SIG-M5 treated with dmso at 0.1 percent for 504 hours (cell line): Measurements from ENCODE around the gene MAFG.

Experiments
- DNase-seq: peaks from one replicate; lab custom pipeline; 2025; ENCODE audit not compliant: unreplicated experiment; lab: John Stamatoyannopoulos, UW

MAFG gene

GRCh38 chr17:81939881-81940385 is 12.4 kb upstream of the MAFG start:
- no peak for DNase-seq

GRCh38 chr17:81939218-81939617 is 11.7 kb upstream of the MAFG start:
- no peak for DNase-seq

GRCh38 chr17:81935709-81936084 is 8.2 kb upstream of the MAFG start:
- DNase-seq = no peak

GRCh38 chr17:81934850-81935708 is 7.5 kb upstream of the MAFG start:
- DNase-seq = no peak

- no peak for DNase-seq
Measured at GRCh38 chr17:81934098-81934757, 6.7 kb upstream of the MAFG start.

- DNase-seq = no peak
Measured at GRCh38 chr17:81933178-81933699, 5.7 kb upstream of the MAFG start.

- DNase-seq = no peak
Measured at GRCh38 chr17:81932333-81932983, 4.9 kb upstream of the MAFG start.

- no peak for DNase-seq
Measured at GRCh38 chr17:81931557-81932332, 4.2 kb upstream of the MAFG start.

- DNase-seq = no peak
Measured at GRCh38 chr17:81931189-81931556, 3.6 kb upstream of the MAFG start.

GRCh38 chr17:81930142-81931125 is 2.9 kb upstream of the MAFG start:
- DNase-seq = no peak

GRCh38 chr17:81929253-81930141 is 2.0 kb upstream of the MAFG start:
- DNase-seq = no peak

- no peak for DNase-seq
Measured at GRCh38 chr17:81928544-81929252, 1.2 kb upstream of the MAFG start.

- no peak for DNase-seq
Measured at GRCh38 chr17:81927152-81927652, 333 bp downstream of the MAFG start.

GRCh38 chr17:81926451-81927151 is 934 bp downstream of the MAFG start:
- DNase-seq = peak; percentile 87

GRCh38 chr17:81925860-81926450 is 1.6 kb downstream of the MAFG start:
- DNase-seq = no peak

GRCh38 chr17:81924557-81925532 is 2.7 kb downstream of the MAFG start:
- DNase-seq = peak; percentile 44
